Mesodermal cell (in vitro differentiated cells): ENCODE measurements around the gene RTN3.
"Not testable (repeated sequence)": the region's sequence is repeated elsewhere in the genome, so short reads cannot be mapped to it uniquely, and the experiment has no call there.

Experiments
- H3K27ac ChIP-seq: 2 replicates; pipeline ENCODE4 v1.7.0; 2013; ENCODE audit warnings: mild to moderate bottlenecking, low read depth, low read length, moderate library complexity; ENCODE audit not compliant: severe bottlenecking
- H3K36me3 ChIP-seq: 2 replicates; pipeline ENCODE4 v1.7.1; 2013; ENCODE audit warnings: mild to moderate bottlenecking, low read length, moderate library complexity; ENCODE audit not compliant: control insufficient read depth, insufficient read depth
- H3K4me1 ChIP-seq: one replicate; pipeline ENCODE4 v1.7.1; 2013; ENCODE audit warnings: mild to moderate bottlenecking, low read length; ENCODE audit not compliant: insufficient read depth, control insufficient read depth, poor library complexity, severe bottlenecking
- H3K4me3 ChIP-seq: 2 replicates; pipeline ENCODE4 v1.7.0; 2013; ENCODE audit warnings: low read length, control low read depth, mild to moderate bottlenecking; ENCODE audit not compliant: insufficient read depth, poor library complexity, severe bottlenecking; ENCODE audit errors: extremely low read depth
- H3K9me3 ChIP-seq: 2 replicates; pipeline ENCODE4 v1.7.1; 2013; ENCODE audit warnings: mild to moderate bottlenecking, low read length, moderate library complexity; ENCODE audit not compliant: control insufficient read depth
- WGBS, 2 experiments: methylation state at CpG; one replicate each; pipeline ENCODE4 v1.1.5; 2013; ENCODE audit warnings: missing lambda C conversion rate in 2 of 2; ENCODE audit not compliant: insufficient coverage in 2 of 2; 5-methylcytosine and 5-hydroxymethylcytosine counted together

The RTN3 gene

DNA sequence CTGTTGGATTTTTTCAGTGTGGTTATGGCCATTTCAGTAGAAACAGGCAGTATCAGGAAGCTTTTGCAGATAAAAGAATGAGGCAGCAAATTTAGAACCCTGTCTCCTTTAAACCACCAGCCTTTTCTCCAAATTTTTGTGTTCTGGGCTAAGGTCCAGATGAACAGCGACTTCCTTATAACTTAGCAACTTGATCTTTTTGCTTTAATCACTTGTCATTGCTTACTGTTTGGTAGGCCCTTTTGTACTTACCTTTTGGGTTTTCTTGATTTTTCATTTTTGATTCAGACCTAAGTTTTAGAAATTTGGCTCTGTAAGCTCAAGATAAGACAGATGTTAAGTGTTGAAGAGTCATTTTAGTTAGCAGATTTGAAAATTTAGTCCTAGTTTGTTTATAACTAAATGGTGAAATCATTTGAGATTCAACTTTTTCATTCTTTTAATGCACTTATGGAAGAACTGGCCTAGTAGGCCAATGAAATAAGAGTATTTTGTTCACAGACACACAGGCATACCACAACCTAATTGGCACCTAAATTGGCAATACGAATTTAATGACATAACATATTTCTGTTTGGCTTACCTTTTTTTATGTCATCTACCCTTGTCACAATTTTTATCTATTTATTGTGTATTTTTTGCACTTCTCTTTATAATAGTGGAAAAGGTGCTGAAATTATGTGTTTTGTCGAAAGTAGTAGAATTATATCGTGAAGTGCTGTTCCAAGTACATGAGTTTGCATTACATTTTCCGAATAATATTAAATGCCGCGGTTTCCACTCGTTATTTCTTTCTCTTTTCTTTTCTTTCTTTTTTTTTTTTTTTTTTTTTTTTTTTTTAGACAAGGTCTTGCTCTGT lies 2.1 kb downstream of the RTN3 start:
- Histone ChIP-seq H3K4me1 (peaks cover 8% of the 10 kb centered on the region), H3K36me3 (peaks cover 5% of the 10 kb centered on the region), H3K27ac (no peak overlapping the region), H3K4me3 (peak overlapping the region; percentile 91), H3K9me3 (no peaks in the 10 kb centered on the region)
- 80% methylated on average over 1 of the region's 8 CpGs; no CpG with 5 or more reads in 1 of the 2 experiments for WGBS, 2 experiments

DNA sequence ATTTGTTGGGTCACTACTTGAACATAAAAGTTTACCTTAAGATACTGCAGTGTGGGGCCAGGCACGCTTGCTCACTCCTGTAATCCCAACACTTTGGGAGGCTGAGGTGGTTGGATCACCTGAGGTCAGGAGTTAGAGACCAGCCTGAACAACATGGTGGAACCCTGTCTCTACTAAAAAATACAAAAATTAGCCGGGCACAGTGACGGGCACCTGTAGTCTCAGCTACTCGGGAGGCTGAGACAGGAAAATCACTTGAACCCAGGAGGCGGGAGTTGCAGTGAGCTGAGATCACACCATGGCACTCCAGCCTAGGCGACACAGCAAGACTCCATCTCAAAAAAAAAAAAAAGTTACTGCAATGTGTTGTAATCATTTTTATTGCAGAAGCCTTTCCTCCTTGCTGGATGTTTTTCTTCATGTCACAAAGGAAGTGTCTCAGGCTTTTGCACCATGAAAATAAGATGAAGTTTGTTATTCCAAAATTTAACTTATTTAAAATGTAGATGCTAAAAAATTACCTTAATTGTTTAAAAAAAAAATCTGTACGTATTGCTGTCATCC lies 3.9 kb downstream of the RTN3 start:
- not testable (repeated sequence) for H3K4me3 ChIP-seq, H3K9me3 ChIP-seq, H3K27ac ChIP-seq, H3K4me1 ChIP-seq, H3K36me3 ChIP-seq
- WGBS, 2 experiments: 100% methylated on average over 4 of the region's 7 CpGs

DNA sequence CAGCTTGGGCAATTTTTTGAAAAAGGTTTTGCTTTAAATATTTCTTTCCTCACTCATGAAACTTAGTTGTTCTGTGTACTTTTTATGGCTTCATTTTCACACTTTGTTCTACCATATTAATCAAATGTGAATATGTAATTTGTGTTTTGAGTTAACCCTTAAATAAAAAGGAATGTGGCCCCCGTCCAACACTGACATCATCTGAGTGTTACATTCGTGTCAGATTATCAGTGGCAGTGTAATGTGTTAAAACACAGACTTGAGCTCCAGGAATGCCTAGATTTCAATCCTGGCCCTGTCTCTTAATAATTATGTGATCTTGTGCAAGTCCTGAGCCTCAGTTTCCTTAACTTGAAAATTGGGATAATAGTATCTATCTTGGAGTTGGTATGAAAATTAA lies 5.6 kb downstream of the RTN3 start:
- Histone ChIP-seq H3K36me3 (peaks cover 5% of the 10 kb centered on the region), H3K27ac (no peak overlapping the region), H3K9me3 (no peaks in the 10 kb centered on the region), H3K4me1 (peaks cover 8% of the 10 kb centered on the region), H3K4me3 (no peak overlapping the region)
- WGBS, 2 experiments: 95 to 100% methylated on average over 2 of the region's 2 CpGs

DNA sequence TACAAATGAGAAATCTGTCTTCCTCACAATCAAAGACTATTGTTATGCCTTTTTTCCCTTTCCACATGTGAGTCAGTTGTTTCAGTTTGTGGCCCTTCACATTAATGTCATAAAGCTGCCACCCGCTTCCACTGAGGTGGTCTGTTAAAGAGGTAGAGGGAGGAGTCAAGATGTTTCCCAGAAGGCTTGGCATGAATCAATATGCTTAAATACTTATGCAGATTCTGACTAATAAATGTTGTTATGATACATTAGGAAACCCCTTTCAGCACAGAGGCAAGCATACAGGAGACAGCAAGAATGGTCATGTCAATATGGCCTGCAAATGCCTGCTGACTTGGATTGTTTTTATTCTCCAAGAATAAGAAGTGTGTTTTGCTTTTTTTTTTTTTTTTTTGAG lies 6.5 kb downstream of the RTN3 start:
- Histone ChIP-seq H3K27ac (no peak overlapping the region), H3K4me3 (no peak overlapping the region), H3K9me3 (no peaks in the 10 kb centered on the region), H3K36me3 (peaks cover 5% of the 10 kb centered on the region), H3K4me1 (peaks cover 4% of the 10 kb centered on the region)
- WGBS, 2 experiments: 100% methylated on average over 1 of the region's 1 CpG; no CpG with 5 or more reads in 1 of the 2 experiments

- Histone ChIP-seq H3K4me1 (no peaks in the 10 kb centered on the region), H3K27ac (no peak overlapping the region), H3K9me3 (no peaks in the 10 kb centered on the region), H3K4me3 (no peak overlapping the region), H3K36me3 (no peaks in the 10 kb centered on the region)
- 87 to 96% methylated on average over 7 of the region's 7 CpGs for WGBS, 2 experiments
Observed at GRCh38 chr11:63694596-63694995, 13.3 kb downstream of the RTN3 start.

GRCh38 chr11:63698976-63699733 lies 17.9 kb downstream of the RTN3 start:
- no peaks in the 10 kb centered on the region for H3K9me3 ChIP-seq
- H3K4me1 ChIP-seq: no peaks in the 10 kb centered on the region
- WGBS, 2 experiments: 82 to 85% methylated on average over 6 to 7 of the region's 11 CpGs
- H3K36me3 ChIP-seq: peaks cover 7% of the 10 kb centered on the region
- H3K4me3 ChIP-seq: no peak overlapping the region
- H3K27ac ChIP-seq: no peak overlapping the region

GRCh38 chr11:63699896-63700295 lies 18.6 kb downstream of the RTN3 start:
- no peaks in the 10 kb centered on the region for H3K4me1 ChIP-seq
- H3K4me3 ChIP-seq: no peak overlapping the region
- H3K36me3 ChIP-seq: peaks cover 7% of the 10 kb centered on the region
- no peak overlapping the region for H3K27ac ChIP-seq
- WGBS, 2 experiments: 83% methylated on average over 1 of the region's 1 CpG; no CpG with 5 or more reads in 1 of the 2 experiments
- no peaks in the 10 kb centered on the region for H3K9me3 ChIP-seq

- 100% methylated on average over 1 of the region's 2 CpGs; no CpG with 5 or more reads in 1 of the 2 experiments for WGBS, 2 experiments
- Histone ChIP-seq H3K4me1 (peaks cover 18% of the 10 kb centered on the region), H3K4me3 (no peak overlapping the region), H3K36me3 (peaks cover 5% of the 10 kb centered on the region), H3K9me3 (no peaks in the 10 kb centered on the region), H3K27ac (no peak overlapping the region)
Observed at GRCh38 chr11:63705526-63705925, 24.2 kb downstream of the RTN3 start.

GRCh38 chr11:63708764-63709163 lies 27.5 kb downstream of the RTN3 start:
- H3K9me3 ChIP-seq: no peaks in the 10 kb centered on the region
- no CpG with 5 or more reads among the region's 1 CpG for WGBS, 2 experiments
- no peaks in the 10 kb centered on the region for H3K36me3 ChIP-seq
- no peak overlapping the region for H3K27ac ChIP-seq
- H3K4me1 ChIP-seq: peaks cover 21% of the 10 kb centered on the region
- H3K4me3 ChIP-seq: no peak overlapping the region

DNA sequence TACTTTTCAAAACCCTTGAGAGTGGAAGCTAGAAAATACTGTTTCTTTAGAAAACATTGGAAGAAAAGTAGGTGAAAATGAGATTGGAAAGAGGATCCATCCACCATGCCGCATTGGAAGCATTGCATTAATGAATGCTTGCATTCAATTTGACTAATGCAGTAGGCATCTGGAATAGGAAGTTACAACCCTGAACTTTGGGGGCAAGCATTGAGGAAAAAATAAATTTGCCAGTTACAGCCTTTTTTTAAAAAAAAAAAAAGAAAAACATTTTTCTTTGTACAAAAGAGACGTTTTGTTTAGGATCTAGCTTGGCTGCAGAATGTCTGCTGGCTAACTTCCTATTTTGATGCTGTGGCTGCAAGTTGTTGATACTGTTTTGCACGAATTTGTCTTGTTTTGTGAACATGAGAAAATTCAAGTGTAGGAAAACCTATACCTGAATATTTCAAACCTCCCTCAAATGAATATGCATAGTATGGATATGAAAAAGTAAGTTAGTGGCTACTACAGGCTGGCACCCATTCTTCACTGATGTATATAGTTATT lies 28.1 kb downstream of the RTN3 start:
- WGBS, 2 experiments: 88 to 100% methylated on average over 1 of the region's 3 CpGs
- Histone ChIP-seq H3K27ac (no peak overlapping the region), H3K4me1 (peaks cover 21% of the 10 kb centered on the region), H3K36me3 (peaks cover 1% of the 10 kb centered on the region), H3K4me3 (no peak overlapping the region), H3K9me3 (no peaks in the 10 kb centered on the region)
